IMR-90 (cell line): ENCODE results near the gene PTPRN2.

Experiments
- BHLHE40 ChIP-seq: fragments of 150-350 bp; IDR thresholded peaks from 2 replicates; pipeline ENCODE4 v1.6.1; 2016; ENCODE audit warnings: mild to moderate bottlenecking, low read depth, low read length
- CEBPB ChIP-seq: IDR thresholded peaks from 2 replicates; pipeline ENCODE4 v1.6.1; 2012; ENCODE audit warnings: low read depth, low read length, improper control_type of control experiment
- CTCF ChIP-seq: conservative IDR thresholded peaks from 2 replicates; pipeline ENCODE4 v1.5.1; 2012; ENCODE audit warnings: mild to moderate bottlenecking, low read depth, low read length, improper control_type of control experiment
- FOS ChIP-seq: fragments of 150-350 bp; IDR thresholded peaks from 2 replicates; pipeline ENCODE4 v1.6.1; 2016; ENCODE audit warnings: low read depth, low read length
- POLR2A ChIP-seq: IDR thresholded peaks from 2 replicates; pipeline ENCODE4 v1.6.1; 2012; ENCODE audit warnings: mild to moderate bottlenecking, low read depth, low read length

- no peak for TF ChIP-seq CTCF
- no peak for TF ChIP-seq BHLHE40
- TF ChIP-seq CEBPB, result no peak
- no peak for TF ChIP-seq POLR2A
- no peak for TF ChIP-seq FOS
These were observed 242.8 kb downstream of the PTPRN2 start for GRCh38 chr7:158344706-158345300.
